Hepatic stellate cell (primary cell): ENCODE measurements around the gene ZNF616.
A peak's percentile ranks its signal among the peaks of the same experiment; 100 is the strongest.
"Not testable (repeated sequence)": the region's sequence is repeated elsewhere in the genome, so short reads cannot be mapped to it uniquely, and the experiment has no call there.

Experiments
- DNase-seq: peaks from one replicate; pipeline ENCODE4 v3.0.0; 2011; ENCODE audit warnings: low spot score

ZNF616 gene

DNA sequence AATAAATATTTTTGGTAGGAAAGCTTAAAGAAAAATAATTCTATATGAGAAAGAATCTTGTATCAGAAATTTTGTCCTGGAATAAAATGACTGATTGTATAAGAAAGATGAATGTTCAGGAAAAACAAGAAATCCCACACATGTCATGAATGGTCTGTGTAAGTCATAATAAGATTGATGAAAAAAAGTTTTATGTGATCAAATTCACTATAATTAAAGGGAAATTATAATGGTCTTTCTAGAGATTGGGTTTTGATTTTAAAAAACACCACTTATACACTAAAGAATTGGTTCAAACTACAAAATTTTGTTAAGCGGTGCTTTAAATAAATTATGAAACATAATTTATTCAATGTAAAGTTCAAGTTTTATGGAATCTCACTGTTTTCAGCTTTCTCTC is 37.0 kb downstream of the ZNF616 start:
- no peak for DNase-seq

DNA sequence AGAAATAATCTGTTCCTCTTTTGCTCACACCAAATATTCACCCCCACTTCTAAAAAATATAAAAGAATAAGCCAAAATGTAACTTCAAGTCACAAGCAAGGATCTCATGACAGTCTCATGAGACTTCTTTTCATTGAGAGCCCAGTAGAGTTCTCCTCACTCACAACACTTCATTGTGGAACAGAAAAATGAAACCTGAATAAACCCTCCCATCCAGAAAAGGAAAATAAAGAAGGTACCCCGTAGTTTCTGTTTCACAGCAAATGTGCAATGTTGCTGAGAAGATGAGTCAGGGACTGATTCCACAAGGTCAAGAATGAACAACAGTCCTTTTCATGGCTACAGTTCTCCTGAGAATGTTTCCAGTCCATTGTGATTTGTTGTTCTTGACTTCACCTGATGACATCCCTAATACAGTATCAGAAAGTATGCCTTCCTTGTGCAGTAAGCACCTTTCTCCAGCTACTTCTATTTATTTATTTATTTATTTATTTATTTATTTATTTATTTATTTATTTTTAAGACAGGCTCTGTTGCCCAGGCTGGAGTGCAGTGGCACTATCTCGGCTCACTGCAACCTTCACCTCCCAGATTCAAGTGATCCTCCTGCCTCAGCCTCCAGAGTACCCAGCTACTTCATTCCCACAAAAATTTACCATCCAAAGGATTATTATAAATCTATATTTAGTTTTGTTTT is 37.7 kb downstream of the ZNF616 start:
- DNase-seq = no peak

DNA sequence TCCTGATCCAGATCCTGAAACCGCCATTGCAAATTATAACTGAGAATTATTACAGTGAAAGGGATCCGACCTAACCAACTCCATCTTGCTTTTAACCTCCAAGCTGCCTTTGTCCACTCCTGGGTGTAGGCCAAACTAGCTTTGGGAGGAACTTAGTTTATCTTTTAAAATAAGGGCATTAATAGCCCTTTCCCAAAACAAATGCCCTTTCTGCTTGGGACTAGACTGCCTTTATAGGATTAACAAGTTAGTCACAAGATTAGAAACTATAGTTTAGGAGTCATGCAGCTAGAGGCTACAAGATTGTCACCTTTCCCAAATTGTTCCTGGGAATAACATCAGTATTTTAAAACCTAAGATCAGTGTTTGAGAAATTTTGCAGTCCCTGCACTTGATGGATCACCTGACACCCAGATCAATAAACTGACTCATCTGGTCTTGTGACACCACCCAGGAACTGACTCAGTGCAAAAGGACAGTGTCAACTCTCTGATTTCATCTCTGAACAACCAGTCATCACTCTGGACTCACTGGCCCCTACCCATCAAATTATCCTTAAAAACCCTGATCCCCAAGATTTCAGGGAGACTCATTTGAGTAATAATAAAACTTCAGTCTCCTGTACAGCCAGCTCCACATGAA is 40.1 kb downstream of the ZNF616 start:
- no peak for DNase-seq

DNA sequence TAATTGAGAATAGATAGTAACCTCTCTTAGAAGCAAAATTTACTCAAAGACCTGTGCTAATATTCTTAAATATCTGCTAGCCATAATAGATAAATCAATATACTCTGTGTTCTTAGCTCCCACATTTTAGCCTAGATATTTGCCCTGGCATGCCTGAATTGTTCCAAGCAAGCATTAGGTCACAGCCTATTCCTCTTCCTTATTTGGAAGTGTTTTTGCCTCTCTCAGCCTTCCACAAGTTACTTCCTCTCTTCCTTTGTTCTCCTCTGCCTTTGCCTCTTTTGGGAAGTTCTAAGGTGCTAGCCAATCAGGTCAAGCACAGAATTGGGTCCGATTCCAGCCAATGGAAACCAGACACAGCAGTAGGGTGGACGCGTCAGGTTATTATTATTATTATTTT is 43.3 kb downstream of the ZNF616 start:
- not testable (repeated sequence) for DNase-seq

DNA sequence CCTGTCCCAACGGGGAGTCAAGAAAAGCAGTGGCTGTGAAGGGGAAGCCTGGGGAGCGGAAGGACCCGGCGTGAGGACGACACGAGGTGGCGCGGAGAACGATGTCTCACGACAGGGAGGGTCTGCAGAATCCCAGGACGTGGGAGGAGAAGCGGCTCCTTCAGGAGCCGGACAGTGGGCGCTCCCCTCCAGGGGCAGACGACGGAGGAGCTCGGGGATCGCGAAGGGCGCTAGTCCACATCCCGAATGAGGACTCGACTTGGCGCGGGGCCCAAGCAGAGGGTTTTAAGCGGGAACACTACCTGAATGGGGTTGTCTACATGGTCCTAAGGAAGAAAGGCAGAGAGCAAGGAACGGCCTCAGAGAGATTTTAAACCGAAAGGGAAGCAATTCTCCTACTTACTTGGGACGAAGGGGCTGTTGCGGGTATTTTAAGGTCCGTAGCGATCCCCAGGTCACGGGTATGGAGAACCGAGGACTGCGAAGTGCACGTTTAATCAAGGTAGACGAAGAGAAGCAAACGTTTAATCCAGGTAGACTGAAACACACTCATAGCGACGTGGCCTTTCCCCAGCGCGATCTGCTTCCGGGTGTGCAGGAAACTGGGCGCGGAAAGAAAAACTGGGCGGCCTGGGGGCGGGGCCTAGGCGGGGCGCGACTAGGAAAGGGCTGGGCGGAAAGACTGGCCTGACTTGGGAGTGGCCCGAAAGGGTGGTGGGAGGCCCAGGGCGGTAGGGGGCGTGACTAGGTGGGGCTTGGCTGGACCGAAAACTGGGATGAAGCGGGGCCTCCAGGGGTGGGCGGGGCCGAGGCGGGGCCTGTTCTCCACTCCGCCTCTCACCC is 44.3 kb downstream of the ZNF616 start, which contains the start of gene ZNF841:
Gene ZNF841 (minus strand): TSS at position 594 of the 843 bp plus-strand sequence. CDS start 10,964 bp downstream, outside the sequence.
- DNase-seq = peak; percentile 89

DNA sequence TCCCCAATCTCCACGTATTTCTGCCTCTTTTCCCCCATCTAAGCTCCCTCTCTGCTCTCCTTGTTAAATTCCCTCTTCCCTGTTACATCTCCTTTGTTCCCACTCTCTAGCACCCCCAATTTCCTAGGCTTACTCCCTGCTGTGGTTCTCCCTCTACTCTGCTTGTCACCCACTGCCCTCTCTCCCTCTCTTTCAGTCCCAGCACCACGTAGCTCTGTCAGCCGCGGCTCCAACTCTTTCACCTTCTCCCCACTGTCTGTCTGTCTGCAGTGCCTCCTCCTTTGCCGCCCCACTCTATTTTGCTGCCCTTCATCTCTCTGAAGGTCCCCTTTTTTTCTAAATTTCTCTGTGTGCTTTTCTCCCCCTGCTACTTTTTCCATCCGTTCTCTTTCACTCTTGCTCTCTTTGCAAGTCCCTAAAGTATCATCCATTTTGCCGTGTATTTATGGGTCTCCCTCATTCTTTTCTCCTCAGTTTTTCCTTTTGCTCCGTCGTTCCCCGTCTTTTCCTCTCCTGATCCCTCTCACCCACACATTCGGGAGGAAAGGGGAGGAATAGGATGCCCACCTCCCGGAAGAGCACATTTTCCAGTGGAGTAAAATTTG is 45.1 kb downstream of the ZNF616 start:
- DNase-seq = no peak

DNA sequence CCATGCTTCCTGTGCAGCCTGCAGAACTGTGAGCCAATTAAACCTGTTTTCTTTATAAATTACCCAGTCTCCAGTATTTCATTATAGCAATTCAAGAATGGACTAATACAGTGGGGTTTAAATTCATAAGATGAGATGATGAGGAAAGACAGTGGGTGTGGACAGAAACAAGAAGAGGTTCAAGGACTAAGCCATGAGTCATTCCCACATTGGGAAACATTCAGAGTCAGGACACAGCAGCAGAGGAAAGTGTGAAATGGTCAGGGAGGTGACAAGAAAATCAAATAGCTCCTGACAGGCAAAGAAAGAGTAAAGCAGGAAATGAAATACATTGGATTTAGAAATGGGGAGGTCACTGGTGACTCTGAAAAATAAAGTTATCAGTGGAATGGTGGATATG is 53.3 kb downstream of the ZNF616 start:
- no peak for DNase-seq

DNA sequence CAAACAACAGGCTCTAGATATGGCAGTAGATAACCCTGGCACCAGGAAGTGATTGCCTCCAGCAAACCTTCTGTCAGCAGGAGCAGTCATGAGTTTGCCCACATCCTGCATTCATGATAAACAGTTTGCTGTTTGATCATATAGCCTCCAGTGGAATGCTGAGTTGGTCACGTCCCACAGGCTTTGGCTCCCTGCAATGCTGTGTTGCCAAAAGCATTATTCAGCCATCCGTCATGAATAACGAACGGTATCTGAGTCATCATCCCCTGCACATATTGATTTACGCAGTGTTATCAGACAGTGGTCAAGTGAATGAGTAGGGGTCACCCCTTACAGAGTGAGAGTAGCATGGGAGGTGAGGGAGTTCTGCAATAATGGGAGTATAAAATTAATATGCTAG is 69.2 kb downstream of the ZNF616 start:
- DNase-seq = no peak

DNA sequence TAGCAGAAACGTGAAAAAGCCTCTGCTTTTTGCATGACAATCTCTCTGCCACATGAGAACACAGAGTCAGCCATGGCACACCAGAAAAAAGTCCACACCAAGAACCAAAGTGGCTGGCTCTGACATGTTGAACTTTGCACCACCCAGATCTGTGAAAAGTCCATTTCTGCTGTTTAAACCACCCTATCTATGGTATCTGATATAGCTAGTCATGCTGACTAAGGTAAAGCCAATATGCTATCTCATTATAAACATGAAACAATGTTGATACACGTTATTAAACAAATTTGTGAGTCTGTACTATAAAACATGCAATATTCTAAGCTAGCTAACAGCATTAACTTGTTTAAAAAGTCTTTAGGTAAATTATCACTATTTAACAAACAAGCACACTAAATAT is 70.1 kb downstream of the ZNF616 start:
- DNase-seq = no peak

DNA sequence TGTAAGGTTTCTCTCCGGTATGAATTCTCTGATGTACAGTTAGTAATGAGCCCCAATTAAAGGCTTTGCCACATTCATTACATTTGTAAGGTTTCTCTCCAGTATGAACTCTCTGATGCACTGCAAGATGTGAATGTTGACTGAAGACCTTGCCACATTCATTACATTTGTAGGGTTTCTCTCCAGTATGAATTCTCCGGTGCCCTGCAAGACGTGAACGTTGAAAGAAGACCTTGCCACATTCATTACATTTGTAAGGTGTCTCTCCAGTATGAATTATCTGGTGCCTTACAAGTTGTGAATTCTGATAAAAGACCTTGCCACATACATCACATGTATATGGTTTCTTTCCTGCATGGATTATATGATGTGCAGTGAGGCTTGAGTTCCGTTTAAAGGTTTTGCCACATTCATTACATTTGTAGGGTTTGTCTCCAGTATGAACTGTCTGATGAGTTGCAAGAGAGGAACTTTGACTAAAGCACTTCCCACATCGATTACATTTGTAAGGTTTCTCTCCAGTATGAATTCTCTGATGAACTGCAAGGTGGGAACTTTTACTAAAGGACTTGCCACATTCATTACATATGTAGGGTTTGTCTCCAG is 73.4 kb downstream of the ZNF616 start:
- no peak for DNase-seq

DNA sequence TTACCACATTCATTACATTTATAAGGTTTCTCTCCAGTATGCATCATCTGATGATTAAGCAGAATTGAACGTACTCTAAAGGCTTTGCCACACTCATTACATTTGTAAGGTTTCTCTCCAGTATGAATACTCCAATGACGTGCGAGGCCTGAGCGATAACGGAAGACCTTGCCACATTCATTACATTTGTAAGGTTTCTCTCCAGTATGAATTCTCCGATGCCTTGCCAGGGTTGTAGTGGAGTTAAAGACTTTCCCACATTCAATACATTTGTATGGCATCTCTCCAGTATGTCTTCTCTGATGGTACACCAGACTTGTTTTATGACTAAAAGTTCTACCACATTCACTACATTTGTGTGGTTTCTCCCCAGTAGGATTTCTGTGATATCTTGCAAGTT is 74.3 kb downstream of the ZNF616 start:
- DNase-seq = no peak
